HG03280 (cell line): ENCODE data around the gene RECK.
A peak's percentile ranks its signal among the peaks of the same experiment; 100 is the strongest.
"Not testable (repeated sequence)": the region's sequence is repeated elsewhere in the genome, so short reads cannot be mapped to it uniquely, and the experiment has no call there.

ENCODE experiments used
- ATAC-seq: cut with Tn5 transposase; IDR thresholded peaks from one replicate; pipeline ENCODE4 v1.9.1; 2021; ENCODE audit warnings: mild to moderate bottlenecking, moderate library complexity; ENCODE audit not compliant: unreplicated experiment

Gene RECK

GRCh38 chr9:36053971-36054370 lies 17.3 kb downstream of the RECK start:
- no peak for ATAC-seq

GRCh38 chr9:36056896-36057295 lies 20.2 kb downstream of the RECK start:
- ATAC-seq = no peak

GRCh38 chr9:36063804-36064447 lies 27.2 kb downstream of the RECK start:
- ATAC-seq = no peak

- no peak for ATAC-seq
Observed at GRCh38 chr9:36064448-36065037, 27.8 kb downstream of the RECK start.

DNA sequence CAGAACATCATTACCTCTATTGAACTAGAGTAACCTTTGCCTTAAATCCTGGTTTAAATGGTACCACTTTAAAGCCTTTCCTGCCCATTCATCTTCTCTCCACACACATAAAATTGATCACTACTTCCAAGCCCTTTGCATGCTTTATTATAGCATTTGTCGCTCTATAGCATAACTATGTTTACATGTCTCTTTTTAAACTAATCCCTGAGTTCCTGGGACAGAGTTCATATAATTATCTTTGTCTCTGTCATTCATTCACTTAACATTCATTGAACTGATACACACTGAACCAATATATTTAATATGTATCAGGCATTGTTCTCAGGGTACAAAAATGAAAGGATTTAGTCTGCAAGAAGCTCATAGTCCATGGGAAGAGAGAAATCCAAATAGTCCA lies 37.3 kb downstream of the RECK start:
- no peak for ATAC-seq

- ATAC-seq = no peak
Observed at GRCh38 chr9:36074870-36075532, 38.3 kb downstream of the RECK start.

DNA sequence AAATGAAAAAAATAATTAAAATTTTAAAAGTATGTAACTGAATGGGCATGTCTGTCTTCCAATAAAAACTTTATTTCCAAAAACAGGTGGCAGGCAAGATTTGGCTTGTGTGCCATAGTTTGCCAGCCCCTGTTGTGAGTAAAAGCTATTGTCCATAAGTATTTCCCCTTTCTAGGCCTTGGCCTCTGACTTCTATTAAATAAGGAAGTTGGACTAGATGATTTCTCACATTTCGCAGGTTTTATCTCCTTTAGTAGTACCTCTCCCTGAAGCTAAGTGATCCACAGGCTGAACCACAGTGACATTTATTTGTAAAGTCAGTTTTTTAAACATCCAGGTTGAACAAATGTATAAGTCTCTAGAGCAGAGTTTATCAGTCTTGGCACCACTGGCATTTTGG lies 41.3 kb downstream of the RECK start:
- ATAC-seq = no peak

DNA sequence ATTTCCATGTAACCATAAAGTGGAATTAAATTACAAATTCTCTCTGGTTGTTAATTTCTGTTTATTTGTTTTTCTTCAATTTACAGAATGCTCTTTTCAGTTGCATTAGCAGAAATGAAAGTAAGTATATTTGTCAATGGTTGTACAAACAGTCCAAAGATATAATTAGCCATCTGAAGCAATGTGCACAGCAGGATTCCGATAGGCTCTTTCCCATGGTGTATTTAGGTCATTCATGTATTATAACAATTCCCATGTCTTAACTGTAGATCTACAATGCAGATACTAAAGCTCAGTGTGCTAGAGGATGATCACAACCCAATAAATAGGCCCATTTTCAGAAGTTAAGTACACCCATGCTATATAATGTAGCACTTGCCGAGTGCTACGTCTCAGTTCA lies 43.8 kb downstream of the RECK start:
- no peak for ATAC-seq

GRCh38 chr9:36082931-36083330 lies 46.2 kb downstream of the RECK start:
- ATAC-seq = no peak

- no peak for ATAC-seq
Observed at GRCh38 chr9:36086442-36086841, 49.7 kb downstream of the RECK start.

GRCh38 chr9:36087054-36087453 lies 50.3 kb downstream of the RECK start:
- ATAC-seq = not testable (repeated sequence)

GRCh38 chr9:36088020-36088419 lies 51.3 kb downstream of the RECK start:
- ATAC-seq = no peak

GRCh38 chr9:36091026-36091953 lies 54.6 kb downstream of the RECK start:
- no peak for ATAC-seq

DNA sequence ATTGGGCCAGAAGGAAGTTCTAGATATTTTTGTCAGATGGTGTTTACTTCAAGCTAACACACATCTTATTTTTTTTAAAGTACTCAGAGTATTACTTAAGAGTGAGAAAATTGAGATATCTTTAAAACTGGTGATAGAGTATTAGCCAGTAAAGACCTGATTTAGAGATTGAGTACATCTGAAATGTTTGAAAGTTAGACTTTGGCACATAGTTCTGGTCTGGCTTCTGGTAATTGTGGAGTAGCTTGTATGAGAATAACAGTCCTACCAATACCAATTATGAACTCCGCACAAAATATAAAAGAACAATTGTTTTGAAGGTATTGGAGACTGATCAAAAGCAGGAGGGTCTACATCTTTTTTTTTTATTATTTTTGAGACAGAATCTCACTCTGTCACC lies 55.3 kb downstream of the RECK start:
- no peak for ATAC-seq

DNA sequence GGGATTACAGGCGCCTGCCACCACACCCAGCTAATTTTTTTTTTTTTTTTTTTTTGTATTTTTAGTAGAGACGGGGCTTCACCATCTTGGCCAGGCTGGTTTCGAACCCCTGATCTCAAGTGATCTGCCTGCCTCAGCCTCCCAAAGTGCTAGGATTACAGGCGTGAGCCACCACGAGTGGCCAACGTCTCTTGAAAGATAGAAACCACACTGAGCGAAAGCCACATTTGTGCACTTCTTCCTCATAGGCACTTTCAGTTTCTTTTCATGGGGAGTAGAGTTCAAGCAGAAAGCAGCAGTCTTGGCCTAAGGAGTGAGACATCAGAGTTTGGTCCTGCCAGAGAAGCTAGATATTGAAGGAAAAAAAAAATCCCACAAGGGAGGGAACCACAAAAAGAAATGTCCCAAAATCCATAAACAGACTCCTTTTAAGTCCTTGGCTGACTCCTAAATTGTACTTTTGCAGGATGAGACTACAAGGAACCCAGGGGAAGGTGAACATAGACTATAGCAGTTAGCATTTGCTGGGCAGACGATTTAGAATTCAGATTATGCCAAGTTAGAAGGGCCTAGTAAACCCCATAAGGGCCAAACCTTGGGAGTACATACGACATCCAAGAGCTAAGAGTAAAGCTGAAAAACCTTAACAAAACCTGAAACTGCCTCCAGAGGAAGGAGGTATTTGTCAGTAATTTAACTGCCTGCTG lies 55.9 kb downstream of the RECK start:
- ATAC-seq = peak; percentile 95

GRCh38 chr9:36093384-36093783 lies 56.7 kb downstream of the RECK start:
- no peak for ATAC-seq

DNA sequence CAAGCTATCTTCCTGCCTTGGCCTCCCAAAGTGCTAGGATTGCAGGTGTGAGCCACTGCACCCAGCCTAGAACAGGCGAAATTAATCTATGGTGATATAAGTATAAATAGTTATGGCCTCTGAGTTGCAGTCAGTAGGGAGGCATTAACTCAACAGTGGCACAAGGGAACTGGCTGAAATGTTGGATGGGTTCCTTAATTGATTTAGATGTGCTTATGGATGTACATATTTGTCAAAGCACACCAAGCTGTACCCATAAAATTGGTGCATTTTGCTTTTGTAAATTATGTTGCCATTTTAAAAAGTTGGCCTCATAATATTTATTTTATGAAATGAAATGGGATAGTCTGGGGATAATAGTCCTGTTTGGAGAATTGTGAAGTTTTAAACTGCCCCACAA lies 63.0 kb downstream of the RECK start:
- ATAC-seq = no peak

- no peak for ATAC-seq
Observed at GRCh38 chr9:36100532-36100931, 63.8 kb downstream of the RECK start.

GRCh38 chr9:36101916-36102741 lies 65.4 kb downstream of the RECK start:
- no peak for ATAC-seq
